Measurements from ENCODE around the gene AKT3.

The AKT3 gene

GRCh38 chr1:243646841-243647240 is 203.2 kb downstream of the AKT3 start:
- no peak for TF ChIP-seq EZH2phosphoT487 (IDR thresholded peaks at IDR 0.05; ENCODE audit: borderline replicate concordance)
- TF ChIP-seq CTCF (conservative IDR thresholded peaks at IDR 0.05; ENCODE audit: low read length) = no peak
- Histone ChIP-seq H3K27me3 (ENCODE audit: insufficient read depth, low read length, poor library complexity, severe bottlenecking) (no peaks in the 10 kb centered on the region), H4K20me1 (ENCODE audit: insufficient read depth, low read length, poor library complexity, severe bottlenecking) (no peaks in the 10 kb centered on the region), H3K4me3 (ENCODE audit: low read length, poor library complexity, severe bottlenecking) (no peak overlapping the region), H3K4me1 (ENCODE audit: insufficient read depth, low read length, poor library complexity, severe bottlenecking) (no peaks in the 10 kb centered on the region), H3K9ac (ENCODE audit: low read depth, low read length, poor library complexity, severe bottlenecking) (no peak overlapping the region), H2AFZ (ENCODE audit: low read length) (no peak overlapping the region), H3K9me3 (ENCODE audit: insufficient read depth, low read depth, low read length) (no peaks in the 10 kb centered on the region), H3K36me3 (ENCODE audit: insufficient read depth, low read length) (no peaks in the 10 kb centered on the region), H3K4me2 (ENCODE audit: low read depth, low read length, poor library complexity, severe bottlenecking) (no peak overlapping the region), H3K79me2 (ENCODE audit: insufficient read depth, low read length) (no peaks in the 10 kb centered on the region), H3F3A (ENCODE audit: low read depth) (no peaks in the 10 kb centered on the region), H3K9me2 (replicated peaks; ENCODE audit: low read depth, low read length) (no peaks in the 10 kb centered on the region)

- no peaks in the 10 kb centered on the region for H4K20me1 ChIP-seq (ENCODE audit: insufficient read depth, low read length, poor library complexity, severe bottlenecking)
- no peak for TF ChIP-seq EZH2phosphoT487 (IDR thresholded peaks at IDR 0.05; ENCODE audit: borderline replicate concordance)
- no peak for TF ChIP-seq CTCF (conservative IDR thresholded peaks at IDR 0.05; ENCODE audit: low read length)
- H3K9me3 ChIP-seq (ENCODE audit: insufficient read depth, low read depth, low read length) = no peaks in the 10 kb centered on the region
- H3K27me3 ChIP-seq (ENCODE audit: insufficient read depth, low read length, poor library complexity, severe bottlenecking) = no peaks in the 10 kb centered on the region
- no peaks in the 10 kb centered on the region for H3K36me3 ChIP-seq (ENCODE audit: insufficient read depth, low read length)
- no peaks in the 10 kb centered on the region for H3K9me2 ChIP-seq (replicated peaks; ENCODE audit: low read depth, low read length)
- no peak overlapping the region for H3K4me3 ChIP-seq (ENCODE audit: low read length, poor library complexity, severe bottlenecking)
- no peak overlapping the region for H2AFZ ChIP-seq (ENCODE audit: low read length)
- no peaks in the 10 kb centered on the region for H3K79me2 ChIP-seq (ENCODE audit: insufficient read depth, low read length)
- H3F3A ChIP-seq (ENCODE audit: low read depth) = no peaks in the 10 kb centered on the region
- no peak overlapping the region for H3K9ac ChIP-seq (ENCODE audit: low read depth, low read length, poor library complexity, severe bottlenecking)
- H3K4me1 ChIP-seq (ENCODE audit: insufficient read depth, low read length, poor library complexity, severe bottlenecking) = no peaks in the 10 kb centered on the region
- H3K4me2 ChIP-seq (ENCODE audit: low read depth, low read length, poor library complexity, severe bottlenecking) = no peak overlapping the region
Measured at GRCh38 chr1:243645281-243645680, 204.8 kb downstream of the AKT3 start.

GRCh38 chr1:243642936-243643335 is 207.1 kb downstream of the AKT3 start:
- Histone ChIP-seq H3K27me3 (ENCODE audit: insufficient read depth, low read length, poor library complexity, severe bottlenecking) (no peaks in the 10 kb centered on the region), H2AFZ (ENCODE audit: low read length) (no peak overlapping the region), H3K36me3 (ENCODE audit: insufficient read depth, low read length) (no peaks in the 10 kb centered on the region), H3K79me2 (ENCODE audit: insufficient read depth, low read length) (no peaks in the 10 kb centered on the region), H3F3A (ENCODE audit: low read depth) (no peaks in the 10 kb centered on the region), H4K20me1 (ENCODE audit: insufficient read depth, low read length, poor library complexity, severe bottlenecking) (no peaks in the 10 kb centered on the region), H3K9ac (ENCODE audit: low read depth, low read length, poor library complexity, severe bottlenecking) (no peak overlapping the region), H3K4me2 (ENCODE audit: low read depth, low read length, poor library complexity, severe bottlenecking) (no peak overlapping the region), H3K9me3 (ENCODE audit: insufficient read depth, low read depth, low read length) (no peaks in the 10 kb centered on the region), H3K4me1 (ENCODE audit: insufficient read depth, low read length, poor library complexity, severe bottlenecking) (no peaks in the 10 kb centered on the region), H3K4me3 (ENCODE audit: low read length, poor library complexity, severe bottlenecking) (no peak overlapping the region), H3K9me2 (replicated peaks; ENCODE audit: low read depth, low read length) (no peaks in the 10 kb centered on the region)
- TF ChIP-seq EZH2phosphoT487 (IDR thresholded peaks at IDR 0.05; ENCODE audit: borderline replicate concordance) (no peak), CTCF (conservative IDR thresholded peaks at IDR 0.05; ENCODE audit: low read length) (no peak)
